Hypothalamus (tissue), 51 donors: ENCODE results near the gene C19orf12.

Experiments used
- DNase-seq, 51 donors: peaks; one replicate each; lab custom pipeline; 2025; lab: John Stamatoyannopoulos, UW

C19orf12 gene

GRCh38 chr19:29714953-29715700 is at the start of gene C19orf12:
Gene C19orf12, minus strand, starts transcription at chr19:29715261. Its CDS starts 6,848 bp downstream, at chr19:29708413.
- DNase-seq = peak in 44 of 51 donors; percentile 18 to 82 (median 60)

- DNase-seq = no peak
Measured at GRCh38 chr19:29764361-29764760, 49.3 kb upstream of the C19orf12 start.

- no peak for DNase-seq
Measured at GRCh38 chr19:29763196-29763595, 48.1 kb upstream of the C19orf12 start.

- peak in 1 of 51 donors; percentile 2 for DNase-seq
Measured at GRCh38 chr19:29761575-29762232, 46.6 kb upstream of the C19orf12 start.

GRCh38 chr19:29760752-29761502 is 45.9 kb upstream of the C19orf12 start:
- DNase-seq = no peak

- DNase-seq = no peak
Measured at GRCh38 chr19:29759359-29759758, 44.3 kb upstream of the C19orf12 start.

GRCh38 chr19:29758863-29759262 is 43.8 kb upstream of the C19orf12 start:
- DNase-seq = no peak

GRCh38 chr19:29757551-29757950 is 42.5 kb upstream of the C19orf12 start:
- no peak for DNase-seq

GRCh38 chr19:29753934-29754305 is 38.9 kb upstream of the C19orf12 start:
- no peak for DNase-seq

- no peak for DNase-seq
Measured at GRCh38 chr19:29753190-29753933, 38.3 kb upstream of the C19orf12 start.

GRCh38 chr19:29752450-29753025 is 37.5 kb upstream of the C19orf12 start:
- no peak for DNase-seq

GRCh38 chr19:29751932-29752331 is 36.9 kb upstream of the C19orf12 start:
- DNase-seq = no peak

- DNase-seq = no peak
Measured at GRCh38 chr19:29750001-29750400, 34.9 kb upstream of the C19orf12 start.

GRCh38 chr19:29748996-29749849 is 34.2 kb upstream of the C19orf12 start:
- DNase-seq = no peak

GRCh38 chr19:29745253-29745652 is 30.2 kb upstream of the C19orf12 start:
- DNase-seq = no peak

GRCh38 chr19:29743681-29744080 is 28.6 kb upstream of the C19orf12 start:
- DNase-seq = no peak

GRCh38 chr19:29741776-29742175 is 26.7 kb upstream of the C19orf12 start:
- no peak for DNase-seq

GRCh38 chr19:29741226-29741625 is 26.2 kb upstream of the C19orf12 start:
- DNase-seq = no peak

GRCh38 chr19:29737461-29738000 is 22.5 kb upstream of the C19orf12 start:
- DNase-seq = no peak
